ENCODE data around the gene HNRNPC.
A peak's percentile ranks its signal among the peaks of the same experiment; 100 is the strongest.
"Not testable (repeated sequence)": the region's sequence is repeated elsewhere in the genome, so short reads cannot be mapped to it uniquely, and the experiment has no call there.

Gene HNRNPC

GRCh38 chr14:21191809-21192446 is 77.3 kb downstream of the HNRNPC start:
- peak; percentile 28 for DNase-seq (ENCODE audit: low read depth)

DNA sequence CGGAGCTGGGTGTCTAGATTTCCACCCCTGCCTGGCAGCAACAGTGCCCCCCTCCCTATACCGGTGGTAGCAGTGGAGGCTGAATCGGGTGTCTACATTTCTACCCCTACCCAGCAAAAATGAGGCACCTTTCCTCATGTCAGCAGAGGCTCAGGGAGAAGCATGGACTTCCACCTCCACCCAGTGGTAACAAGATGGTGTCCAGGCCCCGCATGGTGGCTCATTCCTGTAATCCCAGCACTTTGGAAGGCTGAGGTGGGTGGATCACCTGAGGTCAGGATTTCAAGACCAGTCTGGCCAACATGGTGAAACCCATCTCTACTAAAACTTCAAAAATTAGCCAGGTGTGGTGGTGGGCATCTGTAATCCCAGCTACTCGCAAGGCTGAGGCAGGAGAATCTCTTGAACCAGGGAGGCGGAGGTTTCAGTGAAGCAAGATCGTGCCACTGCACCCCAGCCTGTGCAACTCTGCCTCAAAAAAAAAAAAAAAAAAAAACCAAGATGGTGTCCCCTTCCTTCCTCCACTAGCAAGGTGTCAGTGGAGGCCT is 77.9 kb downstream of the HNRNPC start:
- no peak for DNase-seq (ENCODE audit: low read depth)

DNA sequence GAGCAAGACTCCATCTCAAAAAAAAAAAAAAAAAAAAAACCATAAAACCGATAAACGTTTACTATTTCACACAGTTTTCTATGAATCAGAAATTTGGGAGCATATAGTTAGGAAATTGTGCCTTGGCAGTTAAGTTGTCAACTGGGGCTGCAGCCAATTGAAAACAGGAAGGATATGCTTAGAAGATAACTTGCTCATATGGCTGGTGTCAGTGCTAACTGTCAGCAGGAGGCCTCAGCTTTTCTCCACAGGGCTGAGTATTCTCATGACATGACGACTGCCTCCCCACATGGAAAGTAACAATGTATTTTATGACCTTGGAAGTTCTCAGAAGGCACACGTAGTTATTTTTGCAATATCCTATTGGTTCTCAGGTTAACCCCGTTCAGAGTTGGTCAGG is 83.8 kb downstream of the HNRNPC start:
- no peak for DNase-seq (ENCODE audit: low read depth)

DNA sequence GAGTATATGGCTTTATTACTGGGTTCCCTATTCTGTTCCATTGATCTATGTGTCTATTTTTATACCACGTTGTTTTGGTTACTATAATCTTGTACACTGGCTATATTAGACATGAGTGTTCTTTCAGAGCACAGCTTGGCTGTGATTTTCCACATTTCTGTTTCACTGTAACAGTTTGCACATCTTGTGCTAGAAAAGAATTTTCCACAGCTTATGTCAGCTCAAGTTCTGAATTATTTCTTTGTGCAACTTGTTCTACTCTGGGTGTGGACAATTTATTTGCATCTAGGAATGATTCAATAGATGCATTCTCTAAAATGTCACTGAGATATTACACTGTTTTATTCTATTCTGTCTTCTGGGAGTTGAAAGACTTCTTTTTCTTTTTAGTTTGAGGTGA is 85.0 kb downstream of the HNRNPC start:
- no peak for DNase-seq (ENCODE audit: low read depth)

- no peak for DNase-seq (ENCODE audit: low read depth)
Observed at GRCh38 chr14:21182166-21182565, 87.1 kb downstream of the HNRNPC start.

DNA sequence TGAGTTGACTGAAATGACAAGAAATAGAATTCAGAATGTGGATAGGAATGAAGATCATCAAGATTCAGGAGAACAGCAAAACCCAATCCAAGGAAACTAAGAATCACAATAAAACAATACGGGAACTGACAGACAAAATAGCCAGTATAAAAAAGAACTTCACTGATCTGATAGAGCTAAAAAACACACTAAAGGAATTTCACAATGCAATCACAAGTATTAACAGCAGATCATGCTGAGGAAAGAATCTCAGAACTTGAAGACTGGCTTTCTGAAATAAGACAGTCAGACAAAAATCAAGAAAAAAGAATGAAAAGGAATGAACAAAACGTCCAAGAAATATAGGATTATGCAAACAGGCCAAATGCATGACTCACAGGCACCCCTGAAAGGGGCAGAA is 98.1 kb downstream of the HNRNPC start:
- no peak for DNase-seq (ENCODE audit: low read depth)

DNA sequence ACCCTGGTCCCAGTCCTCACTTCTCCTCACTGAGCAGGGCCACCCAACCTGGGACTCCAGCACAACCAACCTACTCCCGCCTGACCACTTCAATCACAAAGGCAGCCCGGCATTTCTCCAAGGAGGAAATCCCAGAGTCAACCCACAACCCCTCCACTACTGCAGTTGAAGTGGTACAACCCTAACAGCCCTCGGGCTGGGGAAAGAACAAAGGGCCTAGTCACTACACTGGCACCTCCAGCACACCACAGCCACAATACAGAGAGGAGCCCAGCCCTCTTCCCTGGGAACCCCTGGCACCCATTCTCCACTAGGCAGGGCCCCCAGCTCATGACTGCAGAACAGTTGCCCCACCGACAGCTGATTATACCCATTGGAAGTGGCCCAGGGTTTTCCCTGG is 99.7 kb downstream of the HNRNPC start:
- no peak for DNase-seq (ENCODE audit: low read depth)

GRCh38 chr14:21168055-21168454 is 101.2 kb downstream of the HNRNPC start:
- DNase-seq (ENCODE audit: low read depth), result no peak

GRCh38 chr14:21165670-21166069 is 103.6 kb downstream of the HNRNPC start:
- not testable (repeated sequence) for DNase-seq (ENCODE audit: low read depth)

DNA sequence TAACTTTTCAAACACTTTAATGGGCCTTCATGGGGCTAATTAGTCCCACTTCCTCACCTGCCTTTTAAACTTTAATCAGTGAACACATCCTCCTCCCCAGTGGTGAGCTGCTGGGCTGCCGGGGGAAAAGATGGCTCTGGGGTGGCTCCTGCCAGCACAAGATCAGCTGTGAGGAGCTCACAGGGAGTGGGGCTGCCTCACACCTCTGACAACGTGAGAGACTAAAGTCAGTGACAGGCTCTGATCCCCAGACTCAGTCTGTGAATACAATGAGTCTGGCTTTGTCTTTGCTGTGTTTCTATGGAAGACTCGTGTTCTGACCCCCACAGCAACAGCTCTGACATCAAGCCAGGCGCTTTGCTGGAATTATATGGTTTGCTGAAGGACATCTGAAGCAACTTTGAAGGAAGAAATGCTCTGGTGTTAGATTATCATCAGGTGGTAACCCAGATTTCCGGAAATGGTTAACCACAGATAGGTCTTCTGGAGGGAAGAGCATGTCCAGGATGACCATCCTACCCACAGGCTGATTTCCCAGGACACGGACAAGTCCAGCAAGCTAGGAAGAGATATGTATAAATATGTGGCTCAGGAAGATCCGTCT is 104.1 kb downstream of the HNRNPC start:
- not testable (repeated sequence) for DNase-seq (ENCODE audit: low read depth)

- DNase-seq (ENCODE audit: low read depth), result no peak
Observed at GRCh38 chr14:21163871-21164291, 105.4 kb downstream of the HNRNPC start.

GRCh38 chr14:21162081-21162480 is 107.2 kb downstream of the HNRNPC start:
- no peak for DNase-seq (ENCODE audit: low read depth)

DNA sequence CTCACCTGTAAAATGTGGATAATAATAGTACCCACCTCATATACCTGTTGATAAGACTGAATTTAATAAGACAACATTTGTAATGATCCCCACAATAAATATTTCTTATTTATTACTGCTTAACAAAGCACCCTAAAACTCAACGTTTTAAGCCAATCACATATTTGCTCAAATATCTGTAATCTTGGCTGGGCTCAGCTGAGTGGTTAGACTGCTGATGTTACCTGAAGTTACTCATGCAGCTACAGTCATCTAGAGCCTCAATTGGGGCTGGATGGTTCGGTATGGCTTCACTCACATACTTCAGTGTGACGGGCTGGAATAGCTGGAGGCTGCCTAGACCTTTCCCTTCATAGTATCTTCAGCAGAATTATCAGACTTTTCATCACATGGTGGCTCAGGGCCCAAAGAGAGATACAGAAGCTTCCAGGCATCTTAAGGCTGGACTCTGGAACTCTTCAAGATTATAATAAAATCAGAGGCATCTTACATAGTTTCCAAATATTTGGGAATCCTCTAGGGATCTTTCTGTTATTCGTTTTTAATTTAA is 109.1 kb downstream of the HNRNPC start:
- no peak for DNase-seq (ENCODE audit: low read depth)

Data from stimulated activated CD8-positive, alpha-beta memory T cell treated with anti-CD3 and anti-CD28 coated beads, Interleukin-15, amount 100 ng/mL, for 1 hour (primary cell).